Activated T-helper 1 cell treated with anti-CD3 and anti-CD28 coated beads, Interleukin-12 subunit alpha, Interleukin-12 subunit beta, Interleukin-2, Interleukin-4 antibody, amounts not matched to agents 30 ng/mL and 10 ng/mL and 1 ng/mL, durations not matched to agents 14 hours and 24 hours and 36 hours (primary cell): Measurements from ENCODE around the gene COMT. TPM values are rescaled to one million over a fixed set of nuclear protein-coding genes. Genes with fewer than 3 reads are reported as not detected.
"Not testable (repeated sequence)": the region's sequence is repeated elsewhere in the genome, so short reads cannot be mapped to it uniquely, and the experiment has no call there.

Source experiments
- DNase-seq: peaks from one replicate; pipeline ENCODE4 v3.0.0; 2021; ENCODE audit warnings: low spot score
- H3K27ac Mint-ChIP-seq: one replicate; pipeline ENCODE4 v1.8.0; 2021; ENCODE audit warnings: mild to moderate bottlenecking, mixed read lengths
- H3K27me3 Mint-ChIP-seq: one replicate; pipeline ENCODE4 v1.8.0; 2022; ENCODE audit warnings: mild to moderate bottlenecking, moderate library complexity, mixed read lengths; ENCODE audit not compliant: insufficient read depth
- H3K36me3 Mint-ChIP-seq: one replicate; pipeline ENCODE4 v1.8.0; 2021; ENCODE audit warnings: low read depth, mixed read lengths
- H3K4me1 Mint-ChIP-seq: one replicate; pipeline ENCODE4 v1.8.0; 2021; ENCODE audit warnings: low read depth, mixed read lengths
- H3K4me3 Mint-ChIP-seq: one replicate; pipeline ENCODE4 v1.8.0; 2021; ENCODE audit warnings: mild to moderate bottlenecking, moderate library complexity, mixed read lengths
- H3K9me3 Mint-ChIP-seq: one replicate; pipeline ENCODE4 v1.8.0; 2021; ENCODE audit warnings: mixed read lengths
- intact Hi-C: fragments of 100-400 bp; cut with micrococcal nuclease; formaldehyde crosslinking; loops from one replicate; pipeline ENCODE4 v1.15.1; 2024
- total RNA-seq: library from RNA; stranded (reverse); gene quantifications from 2 replicates; pipeline ENCODE4 v1.2.3, GENCODE V29; 2022

COMT gene
- total RNA-seq, 1 donor from 2014 or later = 99.4 TPM

GRCh38 chr22:19902245-19902715 is 39.3 kb upstream of the COMT start:
- no peak for DNase-seq
- H3K36me3 Mint-ChIP-seq = peaks cover 3% of the 10 kb centered on the region
- intact Hi-C loops = no loop called here
- no peaks in the 10 kb centered on the region for H3K27me3 Mint-ChIP-seq
- no peaks in the 10 kb centered on the region for H3K4me1 Mint-ChIP-seq
- H3K9me3 Mint-ChIP-seq = no peaks in the 10 kb centered on the region
- no peak overlapping the region for H3K27ac Mint-ChIP-seq
- H3K4me3 Mint-ChIP-seq = no peak overlapping the region

- Mint-ChIP-seq H3K9me3 (no peaks in the 10 kb centered on the region), H3K27ac (no peak overlapping the region), H3K27me3 (no peaks in the 10 kb centered on the region), H3K4me1 (no peaks in the 10 kb centered on the region), H3K36me3 (peaks cover 3% of the 10 kb centered on the region), H3K4me3 (no peak overlapping the region)
- intact Hi-C loops = no loop called here
- no peak for DNase-seq
Measured at GRCh38 chr22:19903031-19903430, 38.5 kb upstream of the COMT start.

- intact Hi-C loops = no loop called here
- no peaks in the 10 kb centered on the region for H3K9me3 Mint-ChIP-seq
- peaks cover 3% of the 10 kb centered on the region for H3K36me3 Mint-ChIP-seq
Measured at GRCh38 chr22:19903513-19903912, 38.1 kb upstream of the COMT start.

GRCh38 chr22:19904174-19904856 is 37.3 kb upstream of the COMT start:
- DNase-seq = no peak
- intact Hi-C loops = no loop called here
- Mint-ChIP-seq H3K4me3 (no peak overlapping the region), H3K4me1 (no peaks in the 10 kb centered on the region), H3K36me3 (peaks cover 3% of the 10 kb centered on the region), H3K9me3 (no peaks in the 10 kb centered on the region), H3K27me3 (no peaks in the 10 kb centered on the region), H3K27ac (no peak overlapping the region)

More at GRCh38 chr22:19903513-19903912, 38.1 kb upstream of the COMT start:
- Mint-ChIP-seq H3K27me3 (no peaks in the 10 kb centered on the region), H3K4me1 (no peaks in the 10 kb centered on the region), H3K27ac (no peak overlapping the region), H3K4me3 (no peak overlapping the region)
- DNase-seq = no peak

- peaks cover 5% of the 10 kb centered on the region for H3K36me3 Mint-ChIP-seq
- DNase-seq = no peak
- H3K9me3 Mint-ChIP-seq = no peaks in the 10 kb centered on the region
- no peak overlapping the region for H3K27ac Mint-ChIP-seq
- no peak overlapping the region for H3K4me3 Mint-ChIP-seq
- H3K27me3 Mint-ChIP-seq = no peaks in the 10 kb centered on the region
- intact Hi-C loops = no loop called here
- peaks cover 4% of the 10 kb centered on the region for H3K4me1 Mint-ChIP-seq
Measured at GRCh38 chr22:19904935-19905334, 36.6 kb upstream of the COMT start.

- intact Hi-C loops = no loop called here
Measured at GRCh38 chr22:19905347-19906276, 36.0 kb upstream of the COMT start.

GRCh38 chr22:19906864-19907263 is 34.7 kb upstream of the COMT start:
- H3K4me3 Mint-ChIP-seq, H3K36me3 Mint-ChIP-seq, H3K27me3 Mint-ChIP-seq, intact Hi-C loops, H3K4me1 Mint-ChIP-seq, H3K27ac Mint-ChIP-seq, H3K9me3 Mint-ChIP-seq, DNase-seq: not testable (repeated sequence)

More at GRCh38 chr22:19905347-19906276, 36.0 kb upstream of the COMT start:
- Mint-ChIP-seq H3K27ac (no peak overlapping the region), H3K36me3 (peaks cover 5% of the 10 kb centered on the region), H3K9me3 (no peaks in the 10 kb centered on the region), H3K4me3 (no peak overlapping the region), H3K27me3 (no peaks in the 10 kb centered on the region), H3K4me1 (peaks cover 6% of the 10 kb centered on the region)
- no peak for DNase-seq

- DNase-seq, H3K27ac Mint-ChIP-seq, H3K9me3 Mint-ChIP-seq, H3K27me3 Mint-ChIP-seq, intact Hi-C loops, H3K4me1 Mint-ChIP-seq, H3K36me3 Mint-ChIP-seq, H3K4me3 Mint-ChIP-seq: not testable (repeated sequence)
Measured at GRCh38 chr22:19907902-19908301, 33.7 kb upstream of the COMT start.

GRCh38 chr22:19909350-19910179 is 32.0 kb upstream of the COMT start:
- DNase-seq = peak; percentile 62
- no peak overlapping the region for H3K4me3 Mint-ChIP-seq
- peak overlapping the region; percentile 20 for H3K27ac Mint-ChIP-seq
- H3K36me3 Mint-ChIP-seq = peaks cover 15% of the 10 kb centered on the region
- peaks cover 6% of the 10 kb centered on the region for H3K4me1 Mint-ChIP-seq
- no peaks in the 10 kb centered on the region for H3K9me3 Mint-ChIP-seq
- intact Hi-C loops = loop anchor here (1.0 to 2.0 kb wide), 4 partner anchors 18 to 179 kb away; partner anchors contain the start of genes GNB1L and RTL10
- no peaks in the 10 kb centered on the region for H3K27me3 Mint-ChIP-seq

GRCh38 chr22:19910180-19910744 is 31.3 kb upstream of the COMT start:
- Mint-ChIP-seq H3K4me1 (peaks cover 6% of the 10 kb centered on the region), H3K4me3 (no peak overlapping the region), H3K36me3 (peaks cover 18% of the 10 kb centered on the region), H3K27me3 (no peaks in the 10 kb centered on the region), H3K9me3 (no peaks in the 10 kb centered on the region), H3K27ac (peak overlapping the region; percentile 20)
- no peak for DNase-seq
- intact Hi-C loops = loop anchor here (1.0 to 2.0 kb wide), 4 partner anchors 19 to 180 kb away; partner anchors contain the start of genes GNB1L and RTL10

GRCh38 chr22:19911540-19912270 is 29.9 kb upstream of the COMT start:
- Mint-ChIP-seq H3K36me3 (peaks cover 16% of the 10 kb centered on the region), H3K27me3 (no peaks in the 10 kb centered on the region), H3K4me3 (no peak overlapping the region), H3K4me1 (peaks cover 6% of the 10 kb centered on the region), H3K27ac (no peak overlapping the region), H3K9me3 (no peaks in the 10 kb centered on the region)
- no peak for DNase-seq
- intact Hi-C loops = loop anchor here (2.0 kb wide), 1 partner anchor 57 kb away; the partner anchor contains the start of genes GNB1L and RTL10
